Activated CD4-positive, alpha-beta T cell treated with anti-CD3 and anti-CD28 coated beads for 48 hours (primary cell): ENCODE results near the gene SHROOM4.

Source experiments
- DNase-seq: peaks from one replicate; pipeline ENCODE4 v3.0.0-alpha.2; 2020

The SHROOM4 gene

GRCh38 chrX:50779694-50780093 lies 34.3 kb downstream of the SHROOM4 start:
- DNase-seq, result no peak

GRCh38 chrX:50778272-50778671 lies 35.7 kb downstream of the SHROOM4 start:
- DNase-seq, result no peak

GRCh38 chrX:50776248-50776647 lies 37.7 kb downstream of the SHROOM4 start:
- DNase-seq, result no peak

- DNase-seq, result no peak
These were observed 42.6 kb downstream of the SHROOM4 start for GRCh38 chrX:50771382-50771781.

GRCh38 chrX:50770702-50771101 lies 43.3 kb downstream of the SHROOM4 start:
- DNase-seq, result no peak

- no peak for DNase-seq
These were observed 44.5 kb downstream of the SHROOM4 start for GRCh38 chrX:50769389-50770063.

GRCh38 chrX:50768801-50769200 lies 45.2 kb downstream of the SHROOM4 start:
- no peak for DNase-seq

- no peak for DNase-seq
These were observed 48.0 kb downstream of the SHROOM4 start for GRCh38 chrX:50765986-50766385.

- DNase-seq, result no peak
These were observed 51.4 kb downstream of the SHROOM4 start for GRCh38 chrX:50762578-50762977.

- no peak for DNase-seq
These were observed 57.7 kb downstream of the SHROOM4 start for GRCh38 chrX:50756276-50756675.

- no peak for DNase-seq
These were observed 62.9 kb downstream of the SHROOM4 start for GRCh38 chrX:50751091-50751490.

GRCh38 chrX:50747471-50747900 lies 66.5 kb downstream of the SHROOM4 start:
- DNase-seq, result peak; percentile 2

- DNase-seq, result no peak
These were observed 77.3 kb downstream of the SHROOM4 start for GRCh38 chrX:50736656-50737055.

GRCh38 chrX:50726296-50726695 lies 87.7 kb downstream of the SHROOM4 start:
- DNase-seq, result no peak

- no peak for DNase-seq
These were observed 88.7 kb downstream of the SHROOM4 start for GRCh38 chrX:50725310-50725709.

GRCh38 chrX:50723006-50723405 lies 91.0 kb downstream of the SHROOM4 start:
- no peak for DNase-seq

GRCh38 chrX:50721764-50722521 lies 92.1 kb downstream of the SHROOM4 start:
- no peak for DNase-seq

GRCh38 chrX:50719614-50720013 lies 94.4 kb downstream of the SHROOM4 start:
- no peak for DNase-seq

- no peak for DNase-seq
These were observed 95.2 kb downstream of the SHROOM4 start for GRCh38 chrX:50718776-50719175.

- DNase-seq, result no peak
These were observed 97.3 kb downstream of the SHROOM4 start for GRCh38 chrX:50716706-50717105.

GRCh38 chrX:50712777-50713176 lies 101.2 kb downstream of the SHROOM4 start:
- DNase-seq, result no peak

GRCh38 chrX:50711907-50712306 lies 102.1 kb downstream of the SHROOM4 start:
- DNase-seq, result no peak

GRCh38 chrX:50707955-50708699 lies 105.9 kb downstream of the SHROOM4 start:
- DNase-seq, result no peak

- no peak for DNase-seq
These were observed 106.6 kb downstream of the SHROOM4 start for GRCh38 chrX:50707405-50707804.
